Mesenchymal stem cell (in vitro differentiated cells and primary cell): ENCODE measurements around the gene NLGN1.

ENCODE experiments used
- DNase-seq: peaks from one replicate; pipeline ENCODE4 v3.0.0-alpha.2; 2013
- H2AFZ ChIP-seq: one replicate; pipeline ENCODE4 v1.6.1; 2013; ENCODE audit warnings: low read depth, mild to moderate bottlenecking, control low read depth, inconsistent platforms, low read length, moderate library complexity
- H2AK5ac ChIP-seq: 2 replicates; pipeline ENCODE4 v1.6.1; 2013; ENCODE audit warnings: low read length, moderate library complexity, mild to moderate bottlenecking, inconsistent platforms; ENCODE audit not compliant: severe bottlenecking
- H2BK120ac ChIP-seq: one replicate; pipeline ENCODE4 v1.6.1; 2013; ENCODE audit warnings: low read depth, mild to moderate bottlenecking, inconsistent platforms, low read length, moderate library complexity
- H2BK12ac ChIP-seq, 2 experiments: one replicate each; pipeline ENCODE4 v1.6.1; 2013; ENCODE audit warnings: inconsistent platforms in 2 of 2, low read length in 2 of 2, mild to moderate bottlenecking in 2 of 2, moderate library complexity in 2 of 2, control low read depth in 1 of 2
- H2BK15ac ChIP-seq: one replicate; pipeline ENCODE4 v1.6.1; 2013; ENCODE audit warnings: mild to moderate bottlenecking, low read depth, inconsistent platforms; ENCODE audit not compliant: poor library complexity, severe bottlenecking
- H2BK5ac ChIP-seq: 2 replicates; pipeline ENCODE4 v1.6.1; 2013; ENCODE audit warnings: low read depth, mild to moderate bottlenecking, low read length, control low read depth, inconsistent platforms; ENCODE audit not compliant: poor library complexity, severe bottlenecking
- H3K14ac ChIP-seq, 2 experiments: one replicate each; pipeline ENCODE4 v1.6.1; 2013; ENCODE audit warnings: inconsistent platforms in 2 of 2, low read length in 2 of 2, control low read depth in 1 of 2, mild to moderate bottlenecking in 1 of 2, moderate library complexity in 1 of 2
- H3K18ac ChIP-seq, 2 experiments: one replicate each; pipeline ENCODE4 v1.6.1; 2013; ENCODE audit warnings: inconsistent platforms in 2 of 2, low read length in 2 of 2, control low read depth in 1 of 2, low read depth in 1 of 2, mild to moderate bottlenecking in 1 of 2
- H3K23ac ChIP-seq, 2 experiments: one replicate each; pipeline ENCODE4 v1.6.1; 2013; ENCODE audit warnings: inconsistent platforms in 2 of 2, low read length in 2 of 2, mild to moderate bottlenecking in 2 of 2, moderate library complexity in 2 of 2, control low read depth in 1 of 2
- H3K27ac ChIP-seq: 2 replicates; pipeline ENCODE4 v1.5.1; 2013; ENCODE audit warnings: mild to moderate bottlenecking, moderate library complexity, low read length, control low read depth, inconsistent platforms; ENCODE audit not compliant: poor library complexity, severe bottlenecking
- H3K27me3 ChIP-seq, 2 experiments: 2 replicates each; pipeline versions ENCODE4 v1.6.1 to v1.7.0; 2013; ENCODE audit warnings: low read length in 2 of 2, mild to moderate bottlenecking in 2 of 2, moderate library complexity in 2 of 2, control low read depth in 1 of 2, inconsistent platforms in 1 of 2; ENCODE audit not compliant: control insufficient read depth in 1 of 2, insufficient read depth in 1 of 2
- H3K36me3 ChIP-seq, 2 experiments: 2 replicates each; pipeline versions ENCODE4 v1.6.1 to v1.7.0; 2013; ENCODE audit warnings: low read length in 2 of 2, control low read depth in 1 of 2, inconsistent platforms in 1 of 2, low read depth in 1 of 2, mild to moderate bottlenecking in 1 of 2; ENCODE audit not compliant: insufficient read depth in 2 of 2, control insufficient read depth in 1 of 2
- H3K4ac ChIP-seq, 2 experiments: one replicate each; pipeline ENCODE4 v1.6.1; 2013; ENCODE audit warnings: inconsistent platforms in 2 of 2, low read length in 2 of 2, mild to moderate bottlenecking in 2 of 2, moderate library complexity in 2 of 2, control low read depth in 1 of 2, low read depth in 1 of 2
- H3K4me1 ChIP-seq: 2 replicates; pipeline ENCODE4 v1.6.1; 2013; ENCODE audit warnings: low read depth, low read length, control low read depth; ENCODE audit not compliant: control insufficient read depth, insufficient read depth
- H3K4me2 ChIP-seq: 2 replicates; pipeline ENCODE4 v1.6.1; 2013; ENCODE audit warnings: low read length, mild to moderate bottlenecking, inconsistent platforms; ENCODE audit not compliant: poor library complexity, severe bottlenecking
- H3K4me3 ChIP-seq, 2 experiments: 2 replicates each; pipeline versions ENCODE4 v1.5.1 to v1.7.0; 2013; ENCODE audit warnings: low read length in 2 of 2, mild to moderate bottlenecking in 2 of 2, control low read depth in 1 of 2, low read depth in 1 of 2; ENCODE audit not compliant: insufficient read depth in 1 of 2
- H3K79me1 ChIP-seq: replicated peaks from 2 replicates; pipeline ENCODE4 v1.6.1; 2013; ENCODE audit warnings: mild to moderate bottlenecking, control low read depth, low read length, inconsistent platforms; ENCODE audit not compliant: poor library complexity, severe bottlenecking
- H3K9ac ChIP-seq: 2 replicates; pipeline ENCODE4 v1.7.0; 2013; ENCODE audit warnings: mild to moderate bottlenecking, low read length, moderate library complexity
- H3K9me3 ChIP-seq: 2 replicates; pipeline ENCODE4 v1.7.0; 2013; ENCODE audit warnings: mild to moderate bottlenecking, low read length; ENCODE audit not compliant: control insufficient read depth
- H4K8ac ChIP-seq: one replicate; pipeline ENCODE4 v1.6.1; 2013; ENCODE audit warnings: inconsistent platforms, mild to moderate bottlenecking, low read length, moderate library complexity
- H4K91ac ChIP-seq: one replicate; pipeline ENCODE4 v1.6.1; 2013; ENCODE audit warnings: mild to moderate bottlenecking, low read length, inconsistent platforms
- WGBS: methylation state at CpG from one replicate; pipeline ENCODE4 v1.1.7; 2013; ENCODE audit warnings: mixed read lengths; 5-methylcytosine and 5-hydroxymethylcytosine counted together

The NLGN1 gene

DNA sequence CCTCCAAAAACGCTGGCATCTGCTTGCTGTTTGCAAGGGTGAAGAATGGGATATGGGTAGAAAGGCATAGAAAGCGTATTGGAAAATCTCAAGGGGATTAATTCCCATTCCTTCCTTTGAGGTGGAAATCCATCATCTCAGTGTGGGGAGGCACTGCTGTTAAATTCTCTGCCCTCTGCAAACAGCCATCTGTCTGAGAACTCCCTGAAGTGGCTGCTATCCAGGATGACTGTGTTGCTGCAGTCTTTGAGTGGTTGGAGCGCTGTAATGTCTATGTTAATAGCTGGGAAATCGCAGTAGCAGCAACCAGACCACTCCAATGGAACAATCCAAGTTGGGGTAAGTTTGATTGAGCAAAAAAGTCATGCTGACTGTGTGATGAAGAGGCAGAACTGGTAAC is 625.9 kb downstream of the NLGN1 start:
- Histone ChIP-seq H4K91ac (no peak overlapping the region), H3K27ac (no peak overlapping the region), H3K9ac (no peak overlapping the region), H3K23ac (no peak overlapping the region), H3K36me3 (no peaks in the 10 kb centered on the region), H3K4me3 (no peak overlapping the region), H2BK5ac (no peak overlapping the region), H2BK120ac (no peak overlapping the region), H3K27me3 (no peaks in the 10 kb centered on the region), H3K4me1 (no peaks in the 10 kb centered on the region), H2BK12ac (no peak overlapping the region), H3K4ac (no peak overlapping the region), H3K14ac (peak overlapping the region in 1 of 2 experiments; percentile 5), H4K8ac (no peak overlapping the region), H3K79me1 (no peaks in the 10 kb centered on the region), H3K4me2 (no peak overlapping the region), H3K18ac (no peak overlapping the region), H2AFZ (no peak overlapping the region), H3K9me3 (no peaks in the 10 kb centered on the region), H2BK15ac (no peak overlapping the region), H2AK5ac (no peak overlapping the region)
- WGBS, result 76% methylated on average over 4 of the region's 4 CpGs
- DNase-seq, result no peak

DNA sequence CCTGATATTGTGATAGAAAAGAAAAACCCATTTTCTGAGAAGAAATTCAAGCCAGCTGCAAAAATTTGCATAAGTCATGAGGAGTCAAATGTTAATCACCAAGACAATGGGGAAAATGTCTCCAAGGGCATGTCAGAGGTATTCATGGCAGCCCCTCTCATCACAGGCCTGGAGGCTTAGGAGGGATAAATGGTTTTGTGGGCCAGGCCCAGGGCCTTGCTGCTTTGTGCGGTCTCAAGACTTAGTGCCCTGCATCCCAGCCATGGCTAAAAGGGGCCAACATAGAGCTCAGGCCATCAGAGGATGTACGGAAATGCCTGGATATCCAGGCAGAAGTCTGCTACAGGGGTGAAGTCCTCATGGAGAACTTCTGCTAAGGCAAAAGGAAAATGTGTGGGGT is 631.1 kb downstream of the NLGN1 start:
- H3K4me2 ChIP-seq, result no peak overlapping the region
- 91% methylated on average over 2 of the region's 2 CpGs for WGBS

GRCh38 chr3:174035328-174035886 is 637.9 kb downstream of the NLGN1 start:
- Histone ChIP-seq H3K4me1 (no peaks in the 10 kb centered on the region), H3K4ac (no peak overlapping the region), H2AK5ac (no peak overlapping the region), H3K27ac (no peak overlapping the region), H3K23ac (no peak overlapping the region), H3K79me1 (no peaks in the 10 kb centered on the region), H2BK15ac (no peak overlapping the region), H2AFZ (peak overlapping the region; percentile 5), H4K8ac (no peak overlapping the region), H2BK5ac (no peak overlapping the region), H3K27me3 (no peaks in the 10 kb centered on the region), H2BK12ac (no peak overlapping the region), H3K9me3 (no peaks in the 10 kb centered on the region), H4K91ac (no peak overlapping the region), H2BK120ac (no peak overlapping the region), H3K4me2 (no peak overlapping the region), H3K18ac (no peak overlapping the region), H3K14ac (no peak overlapping the region), H3K36me3 (no peaks in the 10 kb centered on the region), H3K4me3 (no peak overlapping the region), H3K9ac (no peak overlapping the region)
- no peak for DNase-seq
- WGBS, result 78% methylated on average over 3 of the region's 4 CpGs

More for the DNA sequence above, 631.1 kb downstream of the NLGN1 start:
- no peak for DNase-seq
- Histone ChIP-seq H4K8ac (no peak overlapping the region), H3K79me1 (no peaks in the 10 kb centered on the region), H2AK5ac (no peak overlapping the region), H3K9me3 (peaks cover 7% of the 10 kb centered on the region), H3K27ac (no peak overlapping the region), H4K91ac (no peak overlapping the region), H2AFZ (no peak overlapping the region), H2BK5ac (no peak overlapping the region), H3K18ac (no peak overlapping the region), H3K14ac (no peak overlapping the region), H3K4me1 (no peaks in the 10 kb centered on the region), H3K23ac (no peak overlapping the region), H3K9ac (no peak overlapping the region), H3K27me3 (no peaks in the 10 kb centered on the region), H3K36me3 (no peaks in the 10 kb centered on the region), H2BK120ac (no peak overlapping the region), H3K4ac (no peak overlapping the region), H3K4me3 (no peak overlapping the region), H2BK12ac (no peak overlapping the region), H2BK15ac (no peak overlapping the region)

DNA sequence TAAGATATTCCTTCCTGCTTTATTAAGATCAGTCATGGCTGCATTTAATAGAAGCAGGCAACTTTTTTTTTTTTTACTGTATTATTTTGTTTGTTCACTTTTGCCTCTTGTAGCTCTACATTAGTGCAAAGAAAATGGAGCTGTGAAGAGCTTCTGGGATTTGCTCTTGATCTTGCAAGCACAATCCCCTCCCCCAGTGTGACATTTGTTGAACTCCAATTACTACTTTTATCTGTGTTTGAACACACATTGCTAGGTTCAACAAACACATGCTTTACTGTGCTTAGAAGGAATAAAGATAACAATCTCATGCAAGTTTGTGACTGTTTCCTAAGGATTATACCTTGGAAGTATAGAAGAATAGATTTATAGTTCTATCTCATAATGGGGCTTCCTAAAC is 648.8 kb downstream of the NLGN1 start:
- Histone ChIP-seq H3K23ac (no peak overlapping the region), H2BK120ac (no peak overlapping the region), H4K91ac (no peak overlapping the region), H3K4me3 (no peak overlapping the region), H3K14ac (no peak overlapping the region), H2AK5ac (no peak overlapping the region), H3K27ac (no peak overlapping the region), H3K4ac (no peak overlapping the region), H3K36me3 (no peaks in the 10 kb centered on the region), H3K79me1 (no peaks in the 10 kb centered on the region), H4K8ac (no peak overlapping the region), H3K4me2 (no peak overlapping the region), H2AFZ (no peak overlapping the region), H2BK15ac (no peak overlapping the region), H3K18ac (no peak overlapping the region), H3K4me1 (no peaks in the 10 kb centered on the region), H2BK12ac (no peak overlapping the region), H2BK5ac (no peak overlapping the region), H3K9ac (no peak overlapping the region), H3K9me3 (peaks cover 10% of the 10 kb centered on the region), H3K27me3 (no peaks in the 10 kb centered on the region)
- DNase-seq, result no peak
